NT2/D1 (cell line): Measurements from ENCODE around the gene KMT2A.

Experiments used
- YY1 ChIP-seq: IDR thresholded peaks from 2 replicates; pipeline ENCODE4 v1.6.1; 2011; ENCODE audit not compliant: insufficient read length, insufficient read depth
- ZNF274 ChIP-seq: IDR thresholded peaks from 2 replicates; pipeline ENCODE4 v1.6.1; 2011; ENCODE audit warnings: mild to moderate bottlenecking, low read depth, low read length

DNA sequence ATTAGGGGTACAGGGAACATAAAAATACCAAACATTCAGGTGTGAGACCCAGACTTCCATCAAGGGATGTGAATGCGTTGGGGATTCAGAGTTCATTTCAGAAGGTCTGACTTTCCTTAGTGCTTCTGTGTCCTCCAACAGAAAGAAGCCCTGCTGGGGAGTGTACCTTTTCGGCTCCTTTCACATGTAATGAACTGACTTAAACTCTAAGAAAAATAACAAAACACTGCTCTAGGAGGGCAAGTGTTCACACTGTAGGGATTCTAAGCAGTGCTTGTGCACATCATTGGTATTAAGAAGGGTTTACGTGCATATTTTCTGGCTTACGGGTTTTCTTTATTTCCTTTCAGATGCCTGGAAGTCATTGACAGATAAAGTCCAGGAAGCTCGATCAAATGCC is 75.3 kb downstream of the KMT2A start:
- TF ChIP-seq YY1 (no peak), ZNF274 (no peak)
